Ishikawa (cell line): ENCODE measurements around the gene SHF.

Source experiments
- CREB1 ChIP-seq: IDR thresholded peaks from 2 replicates; pipeline ENCODE4 v1.6.1; 2012; ENCODE audit warnings: low read depth
- FOXM1 ChIP-seq: IDR thresholded peaks from 2 replicates; pipeline ENCODE4 v1.6.1; 2012; ENCODE audit warnings: low read depth, borderline replicate concordance
- MAX ChIP-seq: IDR thresholded peaks from 2 replicates; pipeline ENCODE4 v1.6.1; 2012
- RAD21 ChIP-seq: IDR thresholded peaks from 2 replicates; pipeline ENCODE4 v1.6.1; 2012; ENCODE audit warnings: low read depth
- REST ChIP-seq: IDR thresholded peaks from 2 replicates; pipeline ENCODE4 v1.6.1; 2012; ENCODE audit warnings: low read depth, mild to moderate bottlenecking
- TAF1 ChIP-seq: IDR thresholded peaks from 2 replicates; pipeline ENCODE4 v1.6.1; 2012; ENCODE audit warnings: low read depth, mild to moderate bottlenecking
- TEAD4 ChIP-seq: IDR thresholded peaks from 2 replicates; pipeline ENCODE4 v1.6.1; 2012
- YY1 ChIP-seq: IDR thresholded peaks from 2 replicates; pipeline ENCODE4 v1.6.1; 2012; ENCODE audit warnings: low read depth
- ZBTB7A ChIP-seq: IDR thresholded peaks from 2 replicates; pipeline ENCODE4 v1.6.1; 2012; ENCODE audit warnings: low read depth

GRCh38 chr15:45147606-45148005 lies 40.2 kb downstream of the SHF start:
- no peak for TF ChIP-seq TEAD4
- no peak for TF ChIP-seq TAF1
- TF ChIP-seq CREB1: no peak
- no peak for TF ChIP-seq ZBTB7A
- no peak for TF ChIP-seq RAD21
- TF ChIP-seq REST: no peak
- TF ChIP-seq FOXM1: no peak
- no peak for TF ChIP-seq YY1
- no peak for TF ChIP-seq MAX
